PC-3 (cell line): ENCODE measurements around the gene CGA. TPM values are rescaled to one million over a fixed set of nuclear protein-coding genes. Genes with fewer than 3 reads are reported as not detected.

Source experiments
- ATAC-seq: fragments of 200-7000 bp; cut with Tn5 transposase; 2 replicates; pipeline ENCODE4 v1.9.1; 2020; ENCODE audit warnings: mild to moderate bottlenecking, moderate library complexity
- BruUV-seq: library from RNA; stranded (reverse); fragments of 400-500 nt; replicated peaks from 2 replicates; lab custom pipeline; 2021; lab: Mats Ljungman, UMichigan
- CTCF ChIA-PET: fragments of 300-600 bp; sonication (Branson Sonifier 250); formaldehyde crosslinking; loops from one replicate; lab custom pipeline; 2022; ENCODE audit warnings: antibody characterized with exemption; lab: Charles Lee
- POLR2A ChIA-PET: fragments of 300-600 bp; sonication (Branson Sonifier 250); formaldehyde crosslinking; loops from one replicate; lab custom pipeline; 2022; ENCODE audit warnings: antibody characterized with exemption; ENCODE audit not compliant: unreplicated experiment; lab: Charles Lee
- DNase-seq: peaks from one replicate; pipeline ENCODE4 v3.0.0-alpha.2; 2015
- H2AFZ ChIP-seq: fragments of 300-600 bp; sonication (generic); 2 replicates; pipeline ENCODE4 v1.6.0; 2016; ENCODE audit warnings: antibody characterized with exemption, low read length
- H3F3A ChIP-seq: fragments of 300-600 bp; sonication (generic); one replicate; pipeline ENCODE4 v1.6.0; 2017; ENCODE audit warnings: antibody characterized with exemption, low read length, control low read depth, mild to moderate bottlenecking; ENCODE audit not compliant: unreplicated experiment
- H3K27ac ChIP-seq: fragments of 300-600 bp; sonication (generic); 2 replicates; pipeline ENCODE4 v1.5.1; 2016; ENCODE audit warnings: mild to moderate bottlenecking, low read length
- H3K27me3 ChIP-seq: fragments of 300-600 bp; sonication (generic); 2 replicates; pipeline ENCODE4 v1.6.1; 2016; ENCODE audit warnings: low read length, mixed read lengths
- H3K36me3 ChIP-seq: fragments of 300-600 bp; sonication (generic); 2 replicates; pipeline ENCODE4 v1.6.1; 2016; ENCODE audit warnings: low read depth, mixed run types, low read length, mixed read lengths
- H3K4me1 ChIP-seq: fragments of 300-600 bp; sonication (generic); 2 replicates; pipeline ENCODE4 v1.5.1; 2016; ENCODE audit warnings: low read length; ENCODE audit not compliant: insufficient read depth
- H3K4me2 ChIP-seq: fragments of 300-600 bp; sonication (generic); 2 replicates; pipeline ENCODE4 v1.6.0; 2016; ENCODE audit warnings: low read length
- H3K4me3 ChIP-seq: fragments of 300-600 bp; sonication (generic); 2 replicates; pipeline ENCODE4 v1.5.1; 2016; ENCODE audit warnings: mild to moderate bottlenecking, low read length, mixed read lengths
- H3K79me2 ChIP-seq: fragments of 300-600 bp; sonication (generic); 2 replicates; pipeline ENCODE4 v1.6.1; 2017; ENCODE audit warnings: low read length, mixed read lengths
- H3K9ac ChIP-seq: fragments of 300-600 bp; sonication (generic); 2 replicates; pipeline ENCODE4 v1.6.0; 2016; ENCODE audit warnings: mild to moderate bottlenecking, low read length
- H3K9me2 ChIP-seq: fragments of 300-600 bp; sonication (generic); replicated peaks from 2 replicates; pipeline ENCODE4 v1.6.1; 2016; ENCODE audit warnings: mixed run types, low read length, mixed read lengths
- H3K9me3 ChIP-seq: fragments of 300-600 bp; sonication (generic); 2 replicates; pipeline ENCODE4 v1.6.1; 2016; ENCODE audit warnings: low read length, mixed read lengths
- H4K20me1 ChIP-seq: fragments of 300-600 bp; sonication (generic); 2 replicates; pipeline ENCODE4 v1.6.1; 2016; ENCODE audit warnings: low read length, mixed read lengths
- CTCF ChIP-seq: fragments of 300-600 bp; sonication (generic); conservative IDR thresholded peaks from 2 replicates; pipeline ENCODE4 v1.5.1; 2017; ENCODE audit warnings: antibody characterized with exemption, low read depth, mild to moderate bottlenecking, low read length
- EZH2 ChIP-seq: fragments of 300-600 bp; sonication (generic); IDR thresholded peaks from one replicate; pipeline ENCODE4 v1.6.1; 2017; ENCODE audit warnings: antibody characterized with exemption, mild to moderate bottlenecking, low read length; ENCODE audit not compliant: unreplicated experiment
- EZH2phosphoT487 ChIP-seq: fragments of 300-600 bp; sonication (generic); IDR thresholded peaks from 2 replicates; pipeline ENCODE4 v1.6.1; 2018; ENCODE audit warnings: mild to moderate bottlenecking, antibody characterized with exemption, low read length, borderline replicate concordance
- intact Hi-C: fragments of 100-400 bp; cut with micrococcal nuclease; formaldehyde crosslinking; loops from 2 replicates; pipeline ENCODE4 v1.9.0; 2023
- total RNA-seq: library from RNA; depleted of rRNA; stranded (reverse); fragments of >200 nt; gene quantifications from 2 replicates; pipeline ENCODE4 v1.2.3, GENCODE V29; 2014; rRNA removed

The CGA gene
- total RNA-seq, 1 experiment from 2014 or later: not detected

GRCh38 chr6:87049779-87050178 is 45.1 kb downstream of the CGA start:
- Histone ChIP-seq H4K20me1 (no peaks in the 10 kb centered on the region), H3K4me2 (no peak overlapping the region), H3K9me2 (no peaks in the 10 kb centered on the region), H3K27me3 (no peaks in the 10 kb centered on the region; the same call in 1 of the 2 replicates), H3K9ac (no peak overlapping the region), H3K9me3 (no peaks in the 10 kb centered on the region), H3K79me2 (no peaks in the 10 kb centered on the region), H3K4me3 (no peak overlapping the region), H3F3A (no peaks in the 10 kb centered on the region), H3K4me1 (no peaks in the 10 kb centered on the region), H2AFZ (no peak overlapping the region), H3K36me3 (no peaks in the 10 kb centered on the region), H3K27ac (no peak overlapping the region)
- CTCF ChIA-PET: no interaction called here
- no peak for TF ChIP-seq EZH2
- TF ChIP-seq CTCF: no peak
- DNase-seq: no peak
- ATAC-seq: no peak
- intact Hi-C loops: no loop called here
- BruUV-seq: no TSS peak
- POLR2A ChIA-PET: no interaction called here

GRCh38 chr6:87045521-87046075 is 49.3 kb downstream of the CGA start:
- CTCF ChIA-PET: no interaction called here

GRCh38 chr6:87040729-87041128 is 54.2 kb downstream of the CGA start:
- POLR2A ChIA-PET: no interaction called here
- no peak for ATAC-seq

More at GRCh38 chr6:87045521-87046075, 49.3 kb downstream of the CGA start:
- no peaks in the 10 kb centered on the region for H3K36me3 ChIP-seq
- no peak overlapping the region for H3K4me2 ChIP-seq
- no peak for ATAC-seq
- no TSS peak for BruUV-seq
- POLR2A ChIA-PET: no interaction called here
- no peaks in the 10 kb centered on the region for H3K79me2 ChIP-seq
- H4K20me1 ChIP-seq: no peaks in the 10 kb centered on the region
- TF ChIP-seq CTCF (no peak), EZH2phosphoT487 (no peak), EZH2 (no peak)
- H3K9me2 ChIP-seq: no peaks in the 10 kb centered on the region
- no peak overlapping the region for H3K27ac ChIP-seq
- no peak overlapping the region for H3K4me3 ChIP-seq
- no peaks in the 10 kb centered on the region for H3K9me3 ChIP-seq
- no peak for DNase-seq
- H3K27me3 ChIP-seq: no peaks in the 10 kb centered on the region; the same call in 1 of the 2 replicates
- H3K9ac ChIP-seq: no peak overlapping the region
- intact Hi-C loops: no loop called here
- no peaks in the 10 kb centered on the region for H3K4me1 ChIP-seq
- H3F3A ChIP-seq: no peaks in the 10 kb centered on the region
- H2AFZ ChIP-seq: no peak overlapping the region

More at GRCh38 chr6:87040729-87041128, 54.2 kb downstream of the CGA start:
- H3K4me1 ChIP-seq: no peaks in the 10 kb centered on the region
- H3K4me3 ChIP-seq: no peak overlapping the region
- no TSS peak for BruUV-seq
- H3K27me3 ChIP-seq: no peaks in the 10 kb centered on the region
- no peaks in the 10 kb centered on the region for H3K36me3 ChIP-seq
- H3K79me2 ChIP-seq: no peaks in the 10 kb centered on the region
- no peak overlapping the region for H3K9ac ChIP-seq
- no peaks in the 10 kb centered on the region for H4K20me1 ChIP-seq
- no peak overlapping the region for H2AFZ ChIP-seq
- TF ChIP-seq EZH2 (no peak), EZH2phosphoT487 (no peak), CTCF (no peak)
- H3K9me3 ChIP-seq: no peaks in the 10 kb centered on the region
- no peaks in the 10 kb centered on the region for H3K9me2 ChIP-seq
- H3K27ac ChIP-seq: no peak overlapping the region
- H3F3A ChIP-seq: no peaks in the 10 kb centered on the region
- no peak for DNase-seq
- H3K4me2 ChIP-seq: no peak overlapping the region
- intact Hi-C loops: no loop called here
- CTCF ChIA-PET: no interaction called here

Other genes with a start within 250 kb of the CGA start
- not detected in 2 replicates for gene HTR1E, start 157.6 kb downstream of the CGA start, total RNA-seq
- gene ZNF292, start 60.5 kb upstream of the CGA start, total RNA-seq: 8.9 and 16.9 TPM in 2 replicates
- 3.4 and 5.0 TPM in 2 replicates for gene SMIM8, start 227.5 kb upstream of the CGA start, total RNA-seq
- gene GJB7, start 234.2 kb upstream of the CGA start, total RNA-seq: 0.04 TPM in 1 of 2 replicates, not detected in the other
- gene C6orf163, start 249.7 kb upstream of the CGA start, total RNA-seq: 0.62 and 0.69 TPM in 2 replicates